EH (cell line): Measurements from ENCODE around the gene TYW5.

Source experiments
- DNase-seq: peaks from one replicate; pipeline ENCODE4 v3.0.0-alpha.2; 2015; ENCODE audit warnings: low read depth

Gene TYW5, protein sequence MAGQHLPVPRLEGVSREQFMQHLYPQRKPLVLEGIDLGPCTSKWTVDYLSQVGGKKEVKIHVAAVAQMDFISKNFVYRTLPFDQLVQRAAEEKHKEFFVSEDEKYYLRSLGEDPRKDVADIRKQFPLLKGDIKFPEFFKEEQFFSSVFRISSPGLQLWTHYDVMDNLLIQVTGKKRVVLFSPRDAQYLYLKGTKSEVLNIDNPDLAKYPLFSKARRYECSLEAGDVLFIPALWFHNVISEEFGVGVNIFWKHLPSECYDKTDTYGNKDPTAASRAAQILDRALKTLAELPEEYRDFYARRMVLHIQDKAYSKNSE

DNA sequence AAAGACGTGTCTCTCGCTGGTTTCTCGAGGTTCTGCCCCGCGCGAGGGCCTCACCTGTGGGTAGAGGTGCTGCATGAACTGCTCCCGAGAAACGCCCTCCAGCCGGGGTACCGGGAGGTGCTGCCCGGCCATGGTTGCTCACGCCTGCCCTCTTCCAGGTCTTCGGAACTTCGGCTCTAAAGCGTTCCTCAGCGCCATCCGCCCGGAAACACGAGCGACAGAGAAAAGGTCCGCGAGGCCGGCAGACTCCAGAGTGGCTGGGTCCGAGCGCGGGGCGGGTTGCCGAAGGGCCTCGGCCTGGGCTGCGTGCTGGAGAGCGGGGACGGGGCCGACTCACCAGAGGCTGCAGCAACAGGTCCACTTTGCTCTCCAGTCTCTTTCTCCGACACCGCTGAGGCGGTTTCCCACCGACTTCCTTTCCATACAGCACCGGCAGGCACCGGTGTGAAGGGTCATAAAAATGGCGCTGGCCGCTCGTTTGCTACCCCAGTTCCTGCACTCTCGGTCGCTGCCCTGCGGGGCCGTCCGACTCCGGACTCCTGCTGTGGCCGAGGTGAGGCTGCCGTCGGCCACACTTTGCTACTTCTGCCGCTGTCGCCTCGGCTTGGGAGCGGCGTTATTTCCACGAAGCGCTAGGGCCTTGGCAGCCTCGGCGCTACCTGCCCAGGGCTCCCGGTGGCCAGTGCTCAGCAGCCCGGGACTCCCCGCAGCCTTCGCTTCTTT is at the start of gene TYW5, which contains the start of gene MAIP1:
Gene TYW5, minus strand, starts transcription at position 153 of the 723 bp plus-strand sequence. Its CDS starts 21 bp downstream, at position 132.
Gene MAIP1, plus strand, starts transcription at position 244 of the 723 bp plus-strand sequence. Its CDS starts 217 bp downstream, at position 461.
- DNase-seq: peak; percentile 86

DNA sequence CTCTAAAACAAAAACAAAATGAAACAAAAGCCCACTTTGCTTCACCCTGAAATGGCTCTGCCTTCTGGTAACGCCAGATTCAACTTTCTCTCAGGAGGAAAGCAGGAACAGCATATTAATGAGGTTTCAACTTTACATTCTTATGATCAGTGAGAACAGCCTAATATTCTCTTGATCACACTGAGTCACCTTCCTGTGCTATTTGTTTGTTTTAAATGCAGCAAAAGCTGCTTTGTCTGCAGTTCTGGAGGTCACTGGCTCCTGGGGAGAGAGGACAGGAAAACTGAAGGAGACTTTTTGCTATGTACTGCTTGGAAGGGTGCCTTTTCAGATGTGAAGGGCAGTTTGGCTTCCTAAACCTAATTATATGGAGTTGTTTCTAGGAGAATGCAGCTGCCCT is 48.2 kb upstream of the TYW5 start:
- peak; percentile 15 for DNase-seq

DNA sequence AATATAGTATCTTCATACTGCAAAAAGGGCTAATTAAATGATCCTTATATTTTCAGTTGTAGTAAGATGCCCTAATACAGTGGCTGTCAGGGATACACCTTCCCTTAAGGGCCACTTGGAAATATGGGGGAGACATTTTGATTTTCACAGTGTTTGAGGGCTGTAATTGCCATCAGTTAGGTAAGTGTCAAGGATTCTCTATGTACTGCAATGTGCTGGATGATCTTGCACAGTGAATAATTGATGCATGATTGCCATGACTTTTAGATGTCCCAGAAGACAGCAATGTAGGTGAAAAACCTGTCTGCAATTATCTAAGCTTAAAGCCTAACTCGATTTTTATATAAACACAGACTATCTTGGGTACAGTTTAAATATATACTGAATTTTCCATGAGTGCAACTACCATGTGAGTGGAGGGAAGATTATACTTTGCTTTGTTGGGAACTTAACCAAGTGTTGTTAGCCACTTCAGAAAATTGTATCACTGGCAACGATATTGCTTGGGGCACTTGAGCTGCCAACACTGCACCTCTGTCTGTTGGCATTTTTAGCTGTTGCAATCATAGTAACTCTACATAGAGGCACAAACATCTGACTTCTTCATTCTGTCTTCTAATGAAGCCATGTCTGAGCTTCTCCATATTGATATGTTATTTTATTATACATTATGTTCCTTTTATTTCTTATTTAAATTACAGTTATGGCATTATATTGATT is 45.3 kb upstream of the TYW5 start:
- no peak for DNase-seq

DNA sequence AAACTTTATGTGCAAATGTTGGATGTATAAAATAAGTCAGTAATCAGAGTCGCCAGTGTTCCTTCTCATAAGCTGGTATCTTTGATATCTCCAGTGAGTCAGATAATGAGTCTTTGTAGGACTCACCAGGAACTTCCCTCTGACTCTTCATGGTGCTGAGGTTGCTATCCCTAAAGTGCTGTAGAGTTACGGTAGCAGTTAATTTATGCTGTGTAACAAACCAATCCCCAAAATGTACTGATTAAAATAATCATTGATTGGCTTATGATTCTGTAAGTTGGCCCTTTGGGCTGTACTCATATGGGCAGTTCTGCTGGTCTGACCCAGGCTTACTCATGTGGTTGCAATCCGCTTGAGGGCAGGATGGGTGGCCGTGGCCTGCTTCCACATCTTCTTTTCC is 43.9 kb upstream of the TYW5 start:
- DNase-seq: no peak

DNA sequence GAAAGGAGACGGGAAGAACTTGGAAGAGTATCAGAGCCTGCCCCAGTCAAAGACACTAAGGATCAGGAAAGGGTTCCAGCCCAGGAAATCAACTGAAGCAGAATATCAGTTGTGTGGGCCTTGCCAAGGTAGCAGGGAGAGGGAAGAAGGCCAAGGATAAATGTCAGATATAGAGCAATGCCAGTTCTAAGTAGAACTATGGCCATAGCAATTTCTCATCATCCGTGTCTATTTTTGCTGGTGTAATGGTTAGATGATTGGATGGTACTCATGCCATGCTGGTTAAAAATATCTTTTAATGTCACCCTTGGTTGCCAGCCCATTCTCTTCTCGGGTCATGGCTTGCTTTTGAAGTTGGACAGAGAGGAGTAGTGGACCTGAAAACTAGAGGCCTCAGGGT is 42.0 kb upstream of the TYW5 start:
- no peak for DNase-seq

DNA sequence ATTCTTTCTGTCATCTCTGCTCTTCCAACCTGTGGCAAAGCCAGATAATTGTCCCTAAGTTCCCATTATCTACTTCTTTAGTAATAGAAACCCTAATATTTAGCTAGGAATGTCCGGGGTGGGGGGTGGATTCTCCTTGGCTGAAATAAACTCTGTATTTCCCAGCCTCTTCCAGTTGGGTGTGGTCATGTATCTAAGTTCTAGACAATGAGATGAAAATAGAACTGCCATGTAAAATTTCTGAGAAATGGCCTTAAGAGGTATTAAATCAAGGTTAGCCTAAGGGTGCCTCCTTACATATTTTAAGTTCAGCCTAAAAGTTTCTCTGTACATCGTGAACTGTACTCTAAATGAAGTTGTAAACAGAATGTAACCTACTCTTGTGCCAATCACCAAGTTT is 39.6 kb upstream of the TYW5 start:
- no peak for DNase-seq

DNA sequence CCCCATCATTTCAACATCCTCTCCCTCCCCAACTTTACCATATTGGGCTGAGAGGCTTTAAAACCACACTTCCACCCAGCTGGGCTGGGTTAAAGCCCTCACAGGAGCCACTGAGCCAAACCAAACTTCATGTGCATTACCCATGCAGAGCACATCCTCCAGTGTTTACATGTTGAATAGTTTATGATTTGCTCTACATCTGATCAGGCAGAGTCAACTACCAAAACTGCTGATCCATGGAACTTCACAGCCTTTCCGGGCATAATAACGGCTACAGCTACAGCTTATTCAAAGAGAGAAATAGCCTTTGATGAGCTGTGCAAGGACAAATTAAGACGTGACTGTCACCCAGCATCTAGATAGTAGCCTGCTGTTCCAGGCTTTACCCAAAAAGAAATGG is 39.1 kb upstream of the TYW5 start:
- DNase-seq: no peak

DNA sequence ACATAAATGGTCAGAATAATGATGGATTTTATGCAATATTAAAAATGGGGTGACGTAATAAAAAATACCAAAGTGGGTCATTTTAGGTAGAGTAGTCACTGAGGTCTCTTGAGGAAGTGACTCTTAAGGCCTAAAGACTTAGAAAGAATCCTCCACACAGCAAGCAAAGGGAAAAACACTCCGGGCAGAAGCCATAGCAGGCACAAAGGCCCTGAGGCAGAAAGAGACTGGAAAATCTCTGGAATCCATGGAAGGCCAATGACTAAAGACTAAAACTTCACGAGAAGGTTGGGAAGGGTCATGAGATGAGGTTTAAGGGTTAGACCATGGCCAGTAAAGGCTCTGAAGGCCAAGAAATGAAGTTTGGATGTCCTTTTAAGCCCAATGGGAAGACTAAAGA is 37.0 kb upstream of the TYW5 start:
- DNase-seq: peak; percentile 40

DNA sequence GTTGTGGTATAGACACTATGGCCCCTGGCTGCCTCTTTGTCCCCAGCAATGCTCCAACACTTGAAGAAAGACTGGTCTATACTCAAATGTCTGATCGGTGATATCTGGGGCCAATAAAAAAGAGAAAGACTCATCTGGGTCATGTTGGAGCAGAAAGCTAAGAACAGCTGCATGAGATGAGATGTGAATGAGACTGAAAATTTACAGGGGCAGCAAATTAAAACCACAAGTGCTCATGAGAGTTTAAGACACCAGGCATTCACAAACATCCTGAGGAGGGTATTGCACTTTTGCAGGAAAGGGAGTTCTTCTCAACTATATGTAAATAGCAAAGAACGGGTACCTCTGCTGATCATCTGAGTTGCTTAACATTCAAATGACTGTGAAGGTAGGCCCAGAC is 36.4 kb upstream of the TYW5 start:
- DNase-seq: no peak

DNA sequence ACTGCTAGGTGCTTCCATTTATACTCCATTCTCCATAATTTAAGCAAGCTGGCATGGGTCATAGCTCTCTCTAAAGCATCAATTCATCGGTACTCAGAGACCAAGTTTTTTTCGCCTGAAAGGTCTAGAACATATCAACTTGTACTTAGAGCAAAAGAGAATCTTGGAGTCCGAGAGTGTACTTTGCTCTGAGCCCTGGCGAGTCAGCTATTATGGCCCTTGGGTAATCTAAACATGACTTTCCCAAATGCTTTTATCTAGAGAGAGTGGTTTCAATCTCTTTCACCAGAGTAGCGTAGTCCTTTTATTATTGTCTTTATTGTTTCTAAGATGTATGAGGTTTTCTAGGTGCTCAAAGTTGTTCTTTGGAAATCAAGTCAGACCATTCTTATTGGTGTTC is 34.5 kb upstream of the TYW5 start:
- no peak for DNase-seq

DNA sequence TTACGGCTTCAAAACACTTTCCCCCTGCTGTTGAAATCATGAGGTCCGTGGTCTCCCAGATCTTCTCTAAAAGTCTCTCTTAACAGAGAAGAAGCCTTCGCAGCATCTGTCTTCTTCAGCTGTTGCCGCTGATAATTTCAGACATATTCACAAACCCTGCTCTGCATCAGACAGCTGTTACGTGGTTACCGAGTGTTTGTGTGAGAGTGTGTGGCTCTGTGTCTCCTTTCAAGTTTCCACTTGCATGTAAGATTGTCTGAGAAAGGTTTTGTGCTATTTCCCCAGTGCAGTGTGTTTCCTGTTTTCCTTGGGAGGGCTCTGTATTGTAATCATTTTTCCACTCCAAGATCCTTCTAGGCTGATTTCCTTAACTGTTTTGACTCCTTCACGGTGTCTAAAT is 32.9 kb upstream of the TYW5 start:
- DNase-seq: peak; percentile 29

DNA sequence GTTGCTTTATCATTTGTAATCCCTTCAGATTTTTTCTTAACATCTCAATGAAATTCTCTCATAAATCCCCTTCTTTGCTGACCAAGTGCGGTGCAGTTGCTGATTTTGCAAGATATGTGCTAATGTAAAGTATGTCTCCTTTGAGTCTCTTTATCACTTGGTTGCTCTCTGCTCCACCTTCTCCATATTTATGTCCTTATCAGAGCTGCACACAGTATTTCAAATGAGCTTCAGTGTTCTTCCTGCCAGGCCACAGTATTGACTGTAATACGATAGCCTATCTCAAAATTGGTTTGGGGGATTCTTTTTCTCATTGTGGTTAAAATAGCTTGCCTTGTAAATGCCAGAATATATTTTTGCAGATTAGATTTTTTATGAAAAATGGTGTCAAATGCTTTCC is 32.3 kb upstream of the TYW5 start:
- DNase-seq: no peak

DNA sequence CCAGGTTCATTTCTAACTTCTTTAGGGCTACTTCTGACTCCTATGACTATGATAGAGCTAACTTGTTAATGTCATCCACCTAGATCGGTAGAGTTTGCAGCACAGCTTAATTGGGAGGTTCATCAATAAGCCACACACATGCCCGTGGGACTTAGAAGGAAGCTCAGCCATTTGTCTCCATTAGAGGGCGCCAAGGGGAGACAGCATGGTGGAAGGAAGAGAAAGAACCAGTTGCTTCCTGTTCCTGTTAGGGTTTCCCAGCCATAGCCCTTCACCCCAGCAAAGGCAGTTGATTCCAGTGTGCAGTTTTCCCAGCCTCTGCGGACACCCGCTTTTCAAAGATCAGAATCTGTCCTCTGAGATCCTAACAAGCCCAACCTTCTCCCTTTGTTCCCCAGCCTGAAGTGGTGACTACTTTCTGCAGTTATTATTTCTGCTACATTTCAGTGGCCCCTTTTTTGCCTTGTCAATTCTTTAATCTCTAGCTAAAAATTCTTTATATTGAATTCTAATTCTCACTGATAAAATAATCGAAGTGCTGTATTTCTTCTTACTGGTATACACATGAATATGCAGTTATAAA is 30.4 kb upstream of the TYW5 start:
- DNase-seq: peak; percentile 78

DNA sequence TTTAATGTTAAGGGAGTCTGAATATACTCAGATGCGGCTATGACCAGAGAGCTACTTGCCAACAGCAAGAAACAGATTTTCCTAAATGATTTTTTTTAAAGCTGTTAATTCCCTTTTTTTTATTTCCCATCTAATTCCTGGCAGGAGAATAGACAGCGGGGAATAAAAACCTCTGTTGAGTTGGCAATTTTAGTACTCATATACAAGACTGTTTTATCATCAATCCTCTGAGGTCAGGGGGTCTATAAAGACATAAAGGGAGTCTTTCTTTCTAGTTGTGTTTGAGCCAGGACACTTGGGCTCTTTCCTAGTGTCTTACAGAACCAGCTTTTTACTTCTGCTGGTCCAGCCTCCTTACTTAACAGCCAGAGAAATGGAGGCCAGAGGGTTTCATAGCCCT is 29.5 kb upstream of the TYW5 start:
- DNase-seq: no peak

DNA sequence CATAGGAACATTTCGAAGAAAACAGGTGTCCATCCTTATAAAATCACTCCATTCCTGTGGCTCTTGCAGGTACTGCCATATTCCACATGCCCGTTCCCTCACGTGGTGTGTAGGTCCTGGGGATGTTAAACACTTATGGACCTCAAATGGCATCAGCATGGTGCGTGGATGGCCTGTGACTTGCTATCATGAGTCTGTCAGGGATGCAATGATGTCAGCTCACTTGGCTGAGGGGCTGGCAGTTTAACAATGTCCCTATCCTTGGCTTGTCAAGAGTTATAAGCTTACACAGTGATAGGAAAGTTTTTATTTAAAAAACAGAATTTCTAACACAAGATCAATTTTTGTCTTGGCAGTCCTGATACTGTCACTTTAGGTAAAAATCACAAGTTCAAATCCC is 28.9 kb upstream of the TYW5 start:
- DNase-seq: no peak

DNA sequence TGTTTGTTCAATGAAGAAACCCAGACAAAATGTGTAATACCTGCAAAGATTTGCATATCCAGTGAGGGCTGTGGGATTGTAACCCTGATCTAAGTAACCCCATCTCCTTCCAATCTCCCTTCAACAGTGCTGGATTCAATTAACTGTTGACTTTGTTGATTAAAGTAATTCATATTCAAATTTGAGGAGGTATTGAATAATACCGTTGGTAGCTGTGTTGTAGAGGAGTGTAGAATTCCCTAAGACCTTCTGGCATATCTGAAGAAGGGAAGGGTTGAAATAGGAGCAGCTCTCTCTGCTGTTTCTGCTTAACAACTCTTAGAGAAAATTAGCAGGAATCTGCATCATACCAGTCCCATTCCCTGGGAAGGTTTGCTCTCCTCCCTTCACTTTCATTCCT is 28.2 kb upstream of the TYW5 start:
- no peak for DNase-seq

DNA sequence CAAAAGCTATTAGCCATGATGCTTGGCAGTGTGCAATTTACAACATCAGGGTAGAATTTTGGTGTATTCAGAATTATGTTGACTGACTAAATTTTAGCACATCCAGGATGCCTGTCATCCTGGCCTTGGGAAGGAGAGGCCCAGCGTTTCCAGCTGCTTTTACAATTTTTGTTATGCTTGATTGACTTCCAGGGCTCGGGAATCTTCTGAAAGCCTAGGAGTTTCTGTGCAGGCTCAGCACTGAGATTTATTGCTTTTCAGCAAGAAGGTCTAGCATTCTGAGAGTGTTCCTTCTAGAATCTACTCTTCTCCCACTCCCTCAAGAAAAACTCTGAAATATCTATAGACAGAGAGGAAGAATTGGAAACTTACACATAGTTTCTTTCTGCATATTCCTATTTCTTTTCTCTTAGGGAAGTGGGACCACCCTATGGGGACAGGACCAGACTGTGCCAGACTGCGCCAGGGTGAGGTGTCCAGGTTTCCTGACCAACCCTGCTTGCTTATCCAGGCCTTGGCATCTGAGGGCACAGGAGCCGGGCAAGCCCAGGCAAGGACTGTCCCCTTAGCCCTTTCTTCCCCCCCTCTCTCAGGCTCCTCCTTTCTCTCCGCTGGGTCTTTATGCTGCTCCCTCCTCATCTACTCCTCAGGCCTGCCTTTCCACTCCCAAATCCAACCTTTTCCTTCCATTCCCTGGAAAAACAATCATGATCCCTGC is 27.0 kb upstream of the TYW5 start:
- DNase-seq: no peak

DNA sequence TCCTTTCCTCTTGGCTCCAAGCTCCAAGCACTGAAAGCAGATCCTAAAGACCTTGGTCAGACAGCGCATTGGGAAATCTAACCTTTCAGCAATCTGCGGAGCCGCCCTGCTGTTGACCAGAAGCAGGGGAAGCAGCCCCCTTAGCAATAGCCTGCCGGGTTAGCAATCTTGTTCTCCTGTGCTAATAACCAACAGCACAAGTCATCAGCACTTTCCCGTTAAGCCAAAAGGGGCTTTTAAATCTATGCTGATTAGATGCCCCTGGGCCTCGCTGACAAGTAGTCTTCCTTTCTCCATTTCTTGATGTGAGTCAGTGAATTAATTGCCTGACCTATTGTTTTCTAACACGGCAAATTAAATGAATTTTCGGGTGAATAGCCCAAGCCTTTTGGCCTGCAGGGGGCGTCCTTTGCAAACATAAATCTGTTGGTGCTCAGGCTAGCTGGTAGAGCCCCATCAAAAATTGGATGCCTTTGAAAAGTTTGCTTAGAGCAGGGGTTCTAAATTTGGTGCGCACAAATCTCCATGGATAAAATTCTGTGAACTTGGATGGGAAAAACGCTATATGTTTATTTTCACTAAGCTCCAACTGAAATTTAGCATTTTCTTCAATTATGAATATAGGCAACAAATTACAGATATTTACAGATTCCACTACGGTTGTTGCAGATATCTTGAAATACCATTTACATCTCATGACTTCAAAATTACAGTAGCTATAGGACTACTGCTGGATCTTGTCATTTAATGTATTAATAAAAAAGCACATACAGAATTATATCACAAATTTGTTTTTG is 24.7 kb upstream of the TYW5 start:
- DNase-seq: peak; percentile 77

DNA sequence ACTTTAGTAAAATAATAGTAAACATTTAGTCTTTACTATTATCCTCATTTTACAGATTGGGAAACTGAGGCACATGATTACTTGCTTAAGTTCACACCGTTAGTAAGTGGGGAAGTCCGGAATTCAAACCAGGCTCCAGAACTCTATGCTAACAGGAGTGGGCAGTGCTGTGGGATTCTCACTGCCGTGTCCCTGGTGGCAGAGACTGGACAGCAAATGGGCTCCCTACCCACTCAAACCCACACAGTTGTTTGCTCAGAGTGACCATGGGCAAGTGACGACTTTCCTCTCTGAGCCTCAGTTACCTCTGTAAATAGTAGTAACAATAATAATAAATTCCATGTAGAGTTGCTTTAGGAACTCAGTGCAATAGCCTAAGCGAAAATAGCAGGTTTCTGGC is 24.1 kb upstream of the TYW5 start:
- no peak for DNase-seq

DNA sequence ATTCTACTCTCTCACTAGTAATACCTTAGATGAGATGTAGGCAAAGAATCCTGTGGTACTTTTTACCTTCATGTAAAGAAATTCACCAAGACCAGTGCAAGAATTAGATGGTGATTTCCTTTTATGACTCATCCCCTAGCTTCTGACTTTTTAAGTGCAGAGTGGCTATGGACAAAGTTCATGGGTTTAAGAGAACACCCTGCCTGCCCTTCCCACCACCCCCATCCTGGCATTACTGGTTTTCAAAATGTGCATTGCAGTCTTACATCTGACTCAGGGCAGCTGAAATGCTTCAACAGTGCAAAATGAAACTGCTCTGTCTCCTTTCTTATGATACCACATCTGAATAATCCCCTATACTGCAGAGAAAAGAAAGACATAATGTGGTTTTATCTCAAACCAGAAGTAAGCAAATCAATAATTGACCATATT is 22.7 kb upstream of the TYW5 start:
- peak; percentile 76 for DNase-seq

DNA sequence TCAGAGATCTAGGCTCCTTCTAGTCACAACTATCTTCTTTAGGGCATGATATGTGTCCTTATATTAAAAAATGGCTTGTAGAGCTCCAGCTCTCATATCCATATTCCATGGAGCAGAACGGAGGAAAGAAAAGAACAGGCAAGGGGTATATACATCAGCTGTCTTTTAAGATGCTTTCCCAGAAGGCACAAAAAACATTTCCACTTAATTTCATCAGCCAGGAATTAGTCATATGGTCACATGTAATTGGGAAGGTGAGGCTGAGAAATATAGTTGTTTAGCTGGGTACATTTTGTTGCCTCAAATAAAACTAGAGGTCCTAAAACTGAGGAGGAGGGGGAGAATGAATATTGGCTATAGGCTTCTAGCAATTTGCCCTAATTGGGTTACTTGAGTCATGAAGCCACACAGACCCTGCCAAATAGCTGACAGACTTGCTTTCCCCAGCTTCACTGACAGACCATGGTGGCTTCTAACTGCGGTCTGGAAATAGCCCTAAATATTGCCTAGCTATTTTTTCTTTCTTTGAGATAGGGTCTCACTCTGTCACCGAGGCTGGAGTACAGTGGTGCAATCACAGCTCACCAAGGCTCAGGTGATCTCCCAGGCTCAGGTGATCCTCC is 20.1 kb upstream of the TYW5 start:
- DNase-seq: peak; percentile 44
